Large intestine (tissue), 3 donors: Measurements from ENCODE around the gene CYBC1. TPM values are rescaled to one million over a fixed set of nuclear protein-coding genes. Genes with fewer than 3 reads are reported as not detected.
A peak's percentile ranks its signal among the peaks of the same experiment; 100 is the strongest.
"Not testable (repeated sequence)": the region's sequence is repeated elsewhere in the genome, so short reads cannot be mapped to it uniquely, and the experiment has no call there.

Experiments
- DNase-seq, 2 donors: peaks; one replicate each; pipeline versions ENCODE4 v3.0.0 to v3.0.0-alpha.2; 2013
- H3K27ac ChIP-seq: one replicate; pipeline ENCODE4 v1.5.1; 2013; ENCODE audit warnings: low read length
- H3K27me3 ChIP-seq: 2 replicates; pipeline ENCODE4 v1.6.1; 2013; ENCODE audit warnings: low read length; ENCODE audit not compliant: control insufficient read depth, insufficient read depth
- H3K36me3 ChIP-seq: 2 replicates; pipeline ENCODE4 v1.6.1; 2013; ENCODE audit warnings: low read length; ENCODE audit not compliant: control insufficient read depth, insufficient read depth
- H3K4me1 ChIP-seq: one replicate; pipeline ENCODE4 v1.6.1; 2013; ENCODE audit warnings: low read length; ENCODE audit not compliant: control insufficient read depth, insufficient read depth
- H3K4me3 ChIP-seq: one replicate; pipeline ENCODE4 v1.5.1; 2013; ENCODE audit warnings: low read length
- H3K9me3 ChIP-seq: one replicate; pipeline ENCODE4 v1.6.1; 2013; ENCODE audit warnings: mild to moderate bottlenecking, low read depth, low read length, moderate library complexity; ENCODE audit not compliant: control insufficient read depth
- WGBS: methylation state at CpG from one replicate; pipeline ENCODE4 v1.1.5; 2013; ENCODE audit warnings: low lambda C conversion rate; ENCODE audit not compliant: insufficient coverage; 5-methylcytosine and 5-hydroxymethylcytosine counted together
- polyA plus RNA-seq: library from polyadenylated mRNA; unstranded; fragments of 120-200 nt; gene quantifications from one replicate; pipeline ENCODE4 v1.2.1, GENCODE V29; 2013

The CYBC1 gene
- polyA plus RNA-seq, 1 donor: 60.4 TPM

GRCh38 chr17:82461827-82462524, 11.4 kb upstream of the CYBC1 start:
- peak; percentile 40 to 63 for DNase-seq
- Histone ChIP-seq H3K4me3 (no peak overlapping the region), H3K4me1 (peaks cover 16% of the 10 kb centered on the region), H3K27me3 (no peaks in the 10 kb centered on the region), H3K9me3 (no peaks in the 10 kb centered on the region), H3K27ac (peak overlapping the region; percentile 6), H3K36me3 (peaks cover 58% of the 10 kb centered on the region)
- no CpG with 5 or more reads among the region's 10 CpGs for WGBS

DNA sequence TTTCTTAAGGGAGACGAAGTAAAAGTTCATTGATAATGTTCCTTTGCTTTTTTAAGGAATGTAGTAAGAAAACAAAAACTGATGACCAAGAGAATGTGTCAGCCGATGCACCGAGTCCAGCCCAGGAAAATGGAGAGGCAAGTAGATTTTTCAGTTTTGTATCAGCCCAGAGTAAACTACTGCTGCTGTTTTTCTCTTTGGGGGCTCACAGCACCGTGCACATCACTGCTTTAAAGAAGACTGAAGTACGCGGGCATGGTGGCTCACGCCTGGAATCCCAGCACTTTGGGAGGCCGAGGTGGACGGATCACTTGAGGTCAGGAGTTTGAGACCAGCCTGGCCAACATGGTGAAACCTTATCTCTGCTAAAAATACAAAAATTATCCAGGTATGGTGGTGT, 9.4 kb upstream of the CYBC1 start:
- not testable (repeated sequence) for H3K27me3 ChIP-seq, H3K9me3 ChIP-seq, DNase-seq, H3K4me3 ChIP-seq, H3K27ac ChIP-seq
- Histone ChIP-seq H3K36me3 (peaks cover 45% of the 10 kb centered on the region), H3K4me1 (peaks cover 18% of the 10 kb centered on the region)
- 100% methylated on average over 1 of the region's 9 CpGs for WGBS

- Histone ChIP-seq H3K9me3 (peaks cover 3% of the 10 kb centered on the region), H3K27ac (peak overlapping the region; percentile 54), H3K4me3 (peak overlapping the region; percentile 89), H3K4me1 (peaks cover 18% of the 10 kb centered on the region), H3K36me3 (peaks cover 35% of the 10 kb centered on the region), H3K27me3 (no peaks in the 10 kb centered on the region)
- WGBS: no CpG with 5 or more reads among the region's 62 CpGs
- peak; percentile 36 to 50 for DNase-seq
Measured at GRCh38 chr17:82458885-82459424, 8.4 kb upstream of the CYBC1 start.

GRCh38 chr17:82458179-82458884, 7.8 kb upstream of the CYBC1 start, which contains the start of gene NARF:
NARF (plus strand) TSS chr17:82458741; CDS start chr17:82458804, 63 bp downstream.
- H3K4me3 ChIP-seq: peak within 1 kb of the TSS; percentile 89
- peak; percentile 98 to 99 for DNase-seq
- H3K9me3 ChIP-seq: peaks cover 9% of the 10 kb centered on the region
- peaks cover 29% of the 10 kb centered on the region for H3K36me3 ChIP-seq
- H3K27ac ChIP-seq: peak within 1 kb of the TSS; percentile 99
- no peaks in the 10 kb centered on the region for H3K27me3 ChIP-seq
- WGBS: no CpG with 5 or more reads among the region's 85 CpGs
- peaks cover 18% of the 10 kb centered on the region for H3K4me1 ChIP-seq

- H3K4me1 ChIP-seq: peaks cover 18% of the 10 kb centered on the region
- H3K9me3 ChIP-seq: peaks cover 10% of the 10 kb centered on the region
- H3K27me3 ChIP-seq: no peaks in the 10 kb centered on the region
- peak overlapping the region; percentile 99 for H3K27ac ChIP-seq
- no CpG with 5 or more reads among the region's 8 CpGs for WGBS
- peak overlapping the region; percentile 89 for H3K4me3 ChIP-seq
- peak in 1 of 2 donors; percentile 95 for DNase-seq
- peaks cover 25% of the 10 kb centered on the region for H3K36me3 ChIP-seq
Measured at GRCh38 chr17:82457929-82458178, 7.3 kb upstream of the CYBC1 start.

DNA sequence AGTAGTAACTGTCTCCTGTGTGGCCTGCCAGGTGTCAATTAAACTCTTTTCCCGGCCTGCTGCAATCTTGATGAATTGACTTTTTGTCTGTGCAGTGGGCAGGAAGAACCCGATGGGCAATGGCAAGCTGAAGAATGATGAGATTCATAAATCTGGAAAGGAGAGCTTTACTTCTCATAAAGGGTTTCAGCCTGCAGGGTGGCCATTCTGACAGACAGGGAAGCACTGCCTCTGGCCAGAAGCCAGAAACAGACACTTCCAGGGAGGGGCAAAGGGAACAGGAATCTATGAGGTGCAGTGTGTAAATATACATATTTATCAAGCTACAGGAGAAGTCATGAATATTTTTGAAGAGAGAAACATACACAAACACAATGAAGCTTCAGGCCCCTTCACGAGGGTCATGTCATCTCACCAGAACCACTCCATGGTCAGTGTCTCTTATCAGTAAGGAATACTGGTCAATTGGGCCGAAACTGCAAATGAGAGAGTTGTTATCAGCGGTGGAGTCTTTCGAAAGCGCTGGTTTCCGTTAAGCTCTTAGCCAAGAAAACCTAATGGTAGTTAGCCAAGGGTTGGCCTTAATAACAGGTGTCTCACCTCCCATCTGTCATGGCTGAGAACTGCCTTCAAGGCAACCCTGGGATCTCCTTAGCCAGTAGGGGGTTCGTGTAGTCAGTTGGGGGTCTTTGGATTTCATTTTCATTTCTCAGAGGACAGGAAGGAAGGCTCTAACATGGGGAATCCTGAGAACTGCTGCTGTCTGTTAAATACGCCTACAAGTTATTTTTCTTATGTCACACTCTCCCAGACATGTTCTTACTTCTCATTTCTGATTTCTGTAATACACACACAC, 6.7 kb upstream of the CYBC1 start:
- no peaks in the 10 kb centered on the region for H3K27me3 ChIP-seq
- H3K36me3 ChIP-seq: peaks cover 20% of the 10 kb centered on the region
- peaks cover 18% of the 10 kb centered on the region for H3K4me1 ChIP-seq
- H3K4me3 ChIP-seq: peak overlapping the region; percentile 89
- peak overlapping the region; percentile 99 for H3K27ac ChIP-seq
- DNase-seq: peak in 1 of 2 donors; percentile 59
- WGBS: 44% methylated on average over 2 of the region's 10 CpGs
- H3K9me3 ChIP-seq: peaks cover 13% of the 10 kb centered on the region

- no CpG with 5 or more reads among the region's 21 CpGs for WGBS
- H3K4me3 ChIP-seq, DNase-seq, H3K27ac ChIP-seq, H3K36me3 ChIP-seq, H3K27me3 ChIP-seq: not testable (repeated sequence)
- H3K4me1 ChIP-seq: peaks cover 19% of the 10 kb centered on the region
- H3K9me3 ChIP-seq: peaks cover 17% of the 10 kb centered on the region
Measured at GRCh38 chr17:82453706-82454105, 3.2 kb upstream of the CYBC1 start.

GRCh38 chr17:82453151-82453550, 2.6 kb upstream of the CYBC1 start:
- Histone ChIP-seq H3K4me1 (peaks cover 19% of the 10 kb centered on the region), H3K9me3 (peaks cover 17% of the 10 kb centered on the region)
- not testable (repeated sequence) for H3K27ac ChIP-seq, H3K4me3 ChIP-seq, H3K36me3 ChIP-seq, DNase-seq, H3K27me3 ChIP-seq
- no CpG with 5 or more reads among the region's 7 CpGs for WGBS

- Histone ChIP-seq H3K4me1 (peaks cover 12% of the 10 kb centered on the region), H3K27me3 (no peaks in the 10 kb centered on the region), H3K9me3 (peaks cover 17% of the 10 kb centered on the region), H3K4me3 (no peak overlapping the region), H3K27ac (no peak overlapping the region), H3K36me3 (no peaks in the 10 kb centered on the region)
- no peak for DNase-seq
- 100% methylated on average over 1 of the region's 3 CpGs for WGBS
Measured at GRCh38 chr17:82452162-82452561, 1.6 kb upstream of the CYBC1 start.

- peaks cover 3% of the 10 kb centered on the region for H3K36me3 ChIP-seq
- no peak for DNase-seq
- H3K27ac ChIP-seq: peak overlapping the region; percentile 4
- peaks cover 17% of the 10 kb centered on the region for H3K9me3 ChIP-seq
- H3K4me3 ChIP-seq: peak overlapping the region; percentile 65
- WGBS: no CpG with 5 or more reads among the region's 18 CpGs
- peaks cover 9% of the 10 kb centered on the region for H3K4me1 ChIP-seq
- H3K27me3 ChIP-seq: no peaks in the 10 kb centered on the region
Measured at GRCh38 chr17:82449883-82450356, 632 bp downstream of the CYBC1 start.
